Measurements from ENCODE around the gene AIFM3.
A peak's percentile ranks its signal among the peaks of the same experiment; 100 is the strongest.

DNA sequence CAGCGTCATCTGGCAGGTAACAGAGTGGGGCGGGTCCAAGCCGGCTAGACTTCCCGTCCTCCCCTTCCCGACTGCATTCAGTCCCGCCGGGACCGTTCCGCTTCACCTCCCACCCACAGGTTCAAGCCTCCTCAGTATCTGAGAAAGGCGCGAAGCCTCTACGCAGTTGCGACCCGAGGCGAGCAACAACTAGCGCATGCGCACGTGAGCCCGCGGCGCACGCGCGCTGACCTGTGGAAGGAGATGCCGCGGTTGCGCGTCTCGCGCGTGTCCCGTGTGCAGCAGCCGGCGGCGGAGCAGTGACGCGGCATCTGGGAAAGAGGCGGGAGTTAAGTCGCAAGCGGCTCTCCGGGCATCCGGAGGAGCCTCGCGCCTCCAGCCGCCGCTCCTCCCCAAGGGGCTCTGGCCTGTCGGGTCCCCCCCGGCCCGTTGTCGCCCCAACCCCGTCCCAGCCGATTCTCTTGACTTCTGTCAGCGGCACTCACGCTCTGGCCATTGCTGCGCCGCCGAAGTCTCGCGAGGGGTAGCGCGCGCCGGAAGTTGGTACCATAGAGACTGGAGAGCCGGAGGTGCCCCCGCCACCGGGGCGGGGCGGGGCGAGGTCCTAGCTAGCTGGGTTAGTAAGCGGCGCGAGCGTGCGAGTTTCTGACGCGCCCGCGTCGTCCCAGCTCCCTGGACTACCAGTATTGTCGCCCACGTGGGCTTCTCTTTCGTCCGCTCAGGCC, 34.7 kb downstream of the AIFM3 start, which contains the start of gene THAP7:
- TF ChIP-seq POLR2A (IDR thresholded peaks at IDR 0.05) (peak; percentile 86 to 88), EP300 (IDR thresholded peaks at IDR 0.05) (peak in 1 of 4 donors; percentile 64), POLR2AphosphoS5 (IDR thresholded peaks at IDR 0.05) (peak; percentile 92 to 95 (median 94))
- TF ChIP-seq, protein P1, sequence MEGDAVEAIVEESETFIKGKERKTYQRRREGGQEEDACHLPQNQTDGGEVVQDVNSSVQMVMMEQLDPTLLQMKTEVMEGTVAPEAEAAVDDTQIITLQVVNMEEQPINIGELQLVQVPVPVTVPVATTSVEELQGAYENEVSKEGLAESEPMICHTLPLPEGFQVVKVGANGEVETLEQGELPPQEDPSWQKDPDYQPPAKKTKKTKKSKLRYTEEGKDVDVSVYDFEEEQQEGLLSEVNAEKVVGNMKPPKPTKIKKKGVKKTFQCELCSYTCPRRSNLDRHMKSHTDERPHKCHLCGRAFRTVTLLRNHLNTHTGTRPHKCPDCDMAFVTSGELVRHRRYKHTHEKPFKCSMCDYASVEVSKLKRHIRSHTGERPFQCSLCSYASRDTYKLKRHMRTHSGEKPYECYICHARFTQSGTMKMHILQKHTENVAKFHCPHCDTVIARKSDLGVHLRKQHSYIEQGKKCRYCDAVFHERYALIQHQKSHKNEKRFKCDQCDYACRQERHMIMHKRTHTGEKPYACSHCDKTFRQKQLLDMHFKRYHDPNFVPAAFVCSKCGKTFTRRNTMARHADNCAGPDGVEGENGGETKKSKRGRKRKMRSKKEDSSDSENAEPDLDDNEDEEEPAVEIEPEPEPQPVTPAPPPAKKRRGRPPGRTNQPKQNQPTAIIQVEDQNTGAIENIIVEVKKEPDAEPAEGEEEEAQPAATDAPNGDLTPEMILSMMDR (IDR thresholded peaks at IDR 0.05) = no peak
